Activated T-cell treated with anti-CD3 and anti-CD28 coated beads, Interleukin-2, amount 50 U/mL, for 24 hours (primary cell): ENCODE measurements around the gene OSTF1.

Experiments
- DNase-seq: peaks from one replicate; pipeline ENCODE4 v3.0.0-alpha.2; 2020
- H3K27ac Mint-ChIP-seq: 2 replicates; pipeline ENCODE4 v1.8.0; 2020; ENCODE audit warnings: mild to moderate bottlenecking, mixed read lengths
- H3K27me3 Mint-ChIP-seq: 2 replicates; pipeline ENCODE4 v1.8.0; 2020; ENCODE audit warnings: mixed read lengths
- H3K36me3 Mint-ChIP-seq: 2 replicates; pipeline ENCODE4 v1.8.0; 2020; ENCODE audit warnings: low read depth, mixed read lengths
- H3K4me1 Mint-ChIP-seq: 2 replicates; pipeline ENCODE4 v1.8.0; 2020; ENCODE audit warnings: low read depth, mixed read lengths
- H3K4me3 Mint-ChIP-seq: 2 replicates; pipeline ENCODE4 v1.8.0; 2020; ENCODE audit warnings: mild to moderate bottlenecking, moderate library complexity, mixed read lengths
- H3K9me3 Mint-ChIP-seq: 2 replicates; pipeline ENCODE4 v1.8.0; 2020; ENCODE audit warnings: mixed read lengths

OSTF1 gene

GRCh38 chr9:75087824-75088645 lies at the start of gene OSTF1, which contains the start of gene NMRK1:
OSTF1 (plus strand) TSS chr9:75088514; CDS start chr9:75088693, 179 bp downstream.
NMRK1 (minus strand) TSS chr9:75088155; CDS start chr9:75083115, 5,040 bp downstream.
- peak within 1 kb of the TSS; percentile 94 for H3K4me3 Mint-ChIP-seq
- peaks cover 40% of the 10 kb centered on the region for H3K36me3 Mint-ChIP-seq
- H3K27me3 Mint-ChIP-seq: no peaks in the 10 kb centered on the region
- H3K4me1 Mint-ChIP-seq: peaks cover 74% of the 10 kb centered on the region
- DNase-seq: peak; percentile 94
- no peaks in the 10 kb centered on the region for H3K9me3 Mint-ChIP-seq
- H3K27ac Mint-ChIP-seq: peak within 1 kb of the TSS; percentile 96

GRCh38 chr9:75039009-75039408 lies 49.3 kb upstream of the OSTF1 start:
- no peaks in the 10 kb centered on the region for H3K9me3 Mint-ChIP-seq
- H3K36me3 Mint-ChIP-seq: no peaks in the 10 kb centered on the region
- no peak overlapping the region for H3K4me3 Mint-ChIP-seq
- peaks cover 4% of the 10 kb centered on the region for H3K4me1 Mint-ChIP-seq
- H3K27ac Mint-ChIP-seq: no peak overlapping the region
- DNase-seq: no peak
- H3K27me3 Mint-ChIP-seq: no peaks in the 10 kb centered on the region

- H3K9me3 Mint-ChIP-seq: no peaks in the 10 kb centered on the region
- H3K27me3 Mint-ChIP-seq: peaks cover under 1% of the 10 kb centered on the region
- H3K27ac Mint-ChIP-seq: no peak overlapping the region
- H3K4me3 Mint-ChIP-seq: no peak overlapping the region
- peaks cover 4% of the 10 kb centered on the region for H3K4me1 Mint-ChIP-seq
- no peaks in the 10 kb centered on the region for H3K36me3 Mint-ChIP-seq
- no peak for DNase-seq
These were observed 48.5 kb upstream of the OSTF1 start for GRCh38 chr9:75039801-75040200.

- no peak overlapping the region for H3K4me3 Mint-ChIP-seq
- peaks cover 4% of the 10 kb centered on the region for H3K4me1 Mint-ChIP-seq
- no peak overlapping the region for H3K27ac Mint-ChIP-seq
- no peaks in the 10 kb centered on the region for H3K36me3 Mint-ChIP-seq
- H3K27me3 Mint-ChIP-seq: peaks cover 7% of the 10 kb centered on the region
- no peak for DNase-seq
- H3K9me3 Mint-ChIP-seq: no peaks in the 10 kb centered on the region
These were observed 47.3 kb upstream of the OSTF1 start for GRCh38 chr9:75041041-75041440.

- Mint-ChIP-seq H3K4me1 (no peaks in the 10 kb centered on the region), H3K36me3 (no peaks in the 10 kb centered on the region), H3K4me3 (no peak overlapping the region), H3K9me3 (no peaks in the 10 kb centered on the region), H3K27me3 (peaks cover 7% of the 10 kb centered on the region), H3K27ac (no peak overlapping the region)
- DNase-seq: no peak
These were observed 41.5 kb upstream of the OSTF1 start for GRCh38 chr9:75046725-75047345.

- H3K27me3 Mint-ChIP-seq: peaks cover 7% of the 10 kb centered on the region
These were observed 40.8 kb upstream of the OSTF1 start for GRCh38 chr9:75047506-75047905.

GRCh38 chr9:75051285-75051684 lies 37.0 kb upstream of the OSTF1 start:
- DNase-seq: no peak
- Mint-ChIP-seq H3K4me1 (no peaks in the 10 kb centered on the region), H3K9me3 (no peaks in the 10 kb centered on the region), H3K27ac (no peak overlapping the region), H3K4me3 (no peak overlapping the region), H3K27me3 (no peaks in the 10 kb centered on the region), H3K36me3 (no peaks in the 10 kb centered on the region)

More at GRCh38 chr9:75047506-75047905, 40.8 kb upstream of the OSTF1 start:
- Mint-ChIP-seq H3K9me3 (no peaks in the 10 kb centered on the region), H3K27ac (no peak overlapping the region), H3K4me3 (no peak overlapping the region), H3K4me1 (no peaks in the 10 kb centered on the region), H3K36me3 (no peaks in the 10 kb centered on the region)
- DNase-seq: no peak

GRCh38 chr9:75053869-75054268 lies 34.4 kb upstream of the OSTF1 start:
- H3K27ac Mint-ChIP-seq: no peak overlapping the region
- no peaks in the 10 kb centered on the region for H3K36me3 Mint-ChIP-seq
- no peaks in the 10 kb centered on the region for H3K27me3 Mint-ChIP-seq

GRCh38 chr9:75054368-75055001 lies 33.8 kb upstream of the OSTF1 start:
- H3K4me3 Mint-ChIP-seq: no peak overlapping the region
- no peak overlapping the region for H3K27ac Mint-ChIP-seq
- no peaks in the 10 kb centered on the region for H3K27me3 Mint-ChIP-seq
- no peaks in the 10 kb centered on the region for H3K9me3 Mint-ChIP-seq
- peaks cover 2% of the 10 kb centered on the region for H3K36me3 Mint-ChIP-seq
- no peaks in the 10 kb centered on the region for H3K4me1 Mint-ChIP-seq
- no peak for DNase-seq

More at GRCh38 chr9:75053869-75054268, 34.4 kb upstream of the OSTF1 start:
- Mint-ChIP-seq H3K9me3 (no peaks in the 10 kb centered on the region), H3K4me3 (no peak overlapping the region), H3K4me1 (no peaks in the 10 kb centered on the region)
- DNase-seq: no peak

- peaks cover 44% of the 10 kb centered on the region for H3K36me3 Mint-ChIP-seq
These were observed 27.1 kb upstream of the OSTF1 start for GRCh38 chr9:75061169-75061568.

GRCh38 chr9:75063556-75064305 lies 24.6 kb upstream of the OSTF1 start:
- H3K27me3 Mint-ChIP-seq: no peaks in the 10 kb centered on the region
- H3K4me1 Mint-ChIP-seq: peaks cover 5% of the 10 kb centered on the region
- H3K4me3 Mint-ChIP-seq: no peak overlapping the region
- no peak for DNase-seq
- no peaks in the 10 kb centered on the region for H3K9me3 Mint-ChIP-seq
- H3K36me3 Mint-ChIP-seq: peaks cover 65% of the 10 kb centered on the region
- peak overlapping the region; percentile 72 for H3K27ac Mint-ChIP-seq

More at GRCh38 chr9:75061169-75061568, 27.1 kb upstream of the OSTF1 start:
- no peak for DNase-seq
- Mint-ChIP-seq H3K4me3 (no peak overlapping the region), H3K27me3 (no peaks in the 10 kb centered on the region), H3K9me3 (no peaks in the 10 kb centered on the region), H3K4me1 (peaks cover 3% of the 10 kb centered on the region), H3K27ac (no peak overlapping the region)

GRCh38 chr9:75064307-75065025 lies 23.8 kb upstream of the OSTF1 start:
- Mint-ChIP-seq H3K27me3 (no peaks in the 10 kb centered on the region), H3K4me3 (no peak overlapping the region), H3K9me3 (no peaks in the 10 kb centered on the region), H3K36me3 (peaks cover 71% of the 10 kb centered on the region), H3K4me1 (peaks cover 7% of the 10 kb centered on the region), H3K27ac (peak overlapping the region; percentile 11)
- DNase-seq: no peak

GRCh38 chr9:75065510-75065909 lies 22.8 kb upstream of the OSTF1 start:
- peaks cover 17% of the 10 kb centered on the region for H3K4me1 Mint-ChIP-seq
- H3K4me3 Mint-ChIP-seq: no peak overlapping the region
- no peak overlapping the region for H3K27ac Mint-ChIP-seq
- H3K36me3 Mint-ChIP-seq: peaks cover 64% of the 10 kb centered on the region
- no peaks in the 10 kb centered on the region for H3K9me3 Mint-ChIP-seq
- no peak for DNase-seq
- H3K27me3 Mint-ChIP-seq: no peaks in the 10 kb centered on the region

GRCh38 chr9:75067894-75068293 lies 20.4 kb upstream of the OSTF1 start:
- Mint-ChIP-seq H3K36me3 (peaks cover 55% of the 10 kb centered on the region), H3K27ac (no peak overlapping the region), H3K4me1 (peaks cover 37% of the 10 kb centered on the region), H3K27me3 (no peaks in the 10 kb centered on the region), H3K4me3 (no peak overlapping the region), H3K9me3 (no peaks in the 10 kb centered on the region)
- DNase-seq: no peak
